SU-DHL-6 (cell line): ENCODE measurements around the gene ANKRD31.

Experiments
- EZH2phosphoT487 ChIP-seq: fragments of 200-600 bp; sonication (generic), shearing (Covaris generic); conservative IDR thresholded peaks from 2 replicates; pipeline ENCODE4 v1.6.1; 2018; ENCODE audit warnings: mild to moderate bottlenecking, antibody characterized with exemption, low read length, moderate library complexity, mixed read lengths
- TF ChIP-seq, protein P1 (sequence below): fragments of 200-600 bp; sonication (generic); IDR thresholded peaks from one replicate; pipeline ENCODE4 v1.5.1; 2017; ENCODE audit warnings: antibody characterized with exemption, mild to moderate bottlenecking, low read length, moderate library complexity; ENCODE audit not compliant: insufficient read depth, poor library complexity, severe bottlenecking

DNA sequence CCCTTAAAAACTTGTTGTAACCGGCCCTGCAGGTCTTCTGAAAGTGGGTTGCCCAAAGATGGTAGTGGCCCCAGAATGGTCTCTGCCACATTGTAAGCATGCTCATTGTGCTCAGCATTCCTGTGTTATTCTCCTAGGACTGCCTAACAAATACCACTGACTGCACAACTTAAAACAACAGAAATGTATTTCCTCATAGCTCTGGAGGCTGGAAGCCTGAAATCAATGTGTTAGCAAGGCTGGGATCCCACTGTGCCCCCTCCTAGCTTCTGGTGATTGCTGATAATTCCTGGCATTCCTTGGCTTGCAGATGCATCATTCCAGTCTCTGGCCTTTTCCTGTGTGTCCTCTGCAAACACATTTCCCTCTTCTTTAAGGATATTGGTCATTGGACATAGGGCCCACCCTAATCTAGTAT lies 180.9 kb downstream of the ANKRD31 start:
- TF ChIP-seq, protein P1, sequence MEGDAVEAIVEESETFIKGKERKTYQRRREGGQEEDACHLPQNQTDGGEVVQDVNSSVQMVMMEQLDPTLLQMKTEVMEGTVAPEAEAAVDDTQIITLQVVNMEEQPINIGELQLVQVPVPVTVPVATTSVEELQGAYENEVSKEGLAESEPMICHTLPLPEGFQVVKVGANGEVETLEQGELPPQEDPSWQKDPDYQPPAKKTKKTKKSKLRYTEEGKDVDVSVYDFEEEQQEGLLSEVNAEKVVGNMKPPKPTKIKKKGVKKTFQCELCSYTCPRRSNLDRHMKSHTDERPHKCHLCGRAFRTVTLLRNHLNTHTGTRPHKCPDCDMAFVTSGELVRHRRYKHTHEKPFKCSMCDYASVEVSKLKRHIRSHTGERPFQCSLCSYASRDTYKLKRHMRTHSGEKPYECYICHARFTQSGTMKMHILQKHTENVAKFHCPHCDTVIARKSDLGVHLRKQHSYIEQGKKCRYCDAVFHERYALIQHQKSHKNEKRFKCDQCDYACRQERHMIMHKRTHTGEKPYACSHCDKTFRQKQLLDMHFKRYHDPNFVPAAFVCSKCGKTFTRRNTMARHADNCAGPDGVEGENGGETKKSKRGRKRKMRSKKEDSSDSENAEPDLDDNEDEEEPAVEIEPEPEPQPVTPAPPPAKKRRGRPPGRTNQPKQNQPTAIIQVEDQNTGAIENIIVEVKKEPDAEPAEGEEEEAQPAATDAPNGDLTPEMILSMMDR, result no peak
- TF ChIP-seq EZH2phosphoT487, result no peak
